Panc1 (cell line): ENCODE results near the gene SPSB1.

Experiments used
- CTCF ChIP-seq: fragments of 450-650 bp; IDR thresholded peaks from 2 replicates; pipeline ENCODE4 v1.5.1; 2017; ENCODE audit warnings: mild to moderate bottlenecking
- POLR2AphosphoS5 ChIP-seq: IDR thresholded peaks from 2 replicates; pipeline ENCODE4 v1.6.1; 2012; ENCODE audit warnings: mild to moderate bottlenecking, low read depth, low read length, moderate library complexity

- TF ChIP-seq POLR2AphosphoS5 (no peak), CTCF (no peak)
These were observed 19.5 kb upstream of the SPSB1 start for GRCh38 chr1:9273177-9273576.
